NCI-H69 (cell line): ENCODE measurements around the gene QKI.

Source experiments
- DNase-seq: peaks from one replicate; lab custom pipeline; 2025; lab: John Stamatoyannopoulos, UW

The QKI gene

DNA sequence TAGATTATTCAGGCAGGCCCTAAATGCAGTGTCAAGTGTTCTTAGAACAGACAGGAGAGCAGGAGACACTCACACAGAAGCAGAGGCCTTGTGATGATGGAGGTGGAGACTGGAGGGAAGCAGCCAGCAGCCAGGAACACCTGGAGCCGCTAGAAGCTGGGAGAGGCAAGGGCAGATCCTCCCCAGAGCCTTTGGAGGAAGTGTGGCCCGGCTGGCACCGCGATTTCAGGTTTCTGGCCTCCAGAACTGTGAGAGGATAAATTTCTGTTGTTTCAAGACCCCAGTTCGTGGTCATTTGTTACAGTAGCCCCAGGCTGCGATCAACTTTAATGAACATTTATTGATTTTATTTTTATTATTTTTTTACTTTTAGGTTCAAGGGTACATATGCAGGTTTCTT lies 203.0 kb downstream of the QKI start:
- DNase-seq, result no peak

DNA sequence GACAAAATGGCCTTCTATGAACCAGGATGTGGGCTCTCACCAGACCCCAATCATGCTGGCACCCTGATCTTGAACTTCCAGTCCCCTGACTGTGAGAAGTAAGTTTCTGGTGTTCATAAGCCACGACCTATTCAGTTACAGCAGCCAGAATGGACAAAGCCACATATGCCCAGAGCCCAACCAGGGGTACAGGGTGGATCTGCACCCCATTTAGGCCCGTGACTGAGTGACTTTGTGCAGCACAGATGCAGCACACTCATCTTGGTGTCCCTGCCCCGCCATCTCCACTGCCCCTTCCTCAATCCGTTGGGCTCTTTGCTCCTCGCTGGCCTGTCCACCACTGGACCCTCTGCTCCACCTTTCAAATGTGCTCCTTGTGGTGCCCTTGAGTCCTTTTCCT lies 205.6 kb downstream of the QKI start:
- DNase-seq, result no peak

DNA sequence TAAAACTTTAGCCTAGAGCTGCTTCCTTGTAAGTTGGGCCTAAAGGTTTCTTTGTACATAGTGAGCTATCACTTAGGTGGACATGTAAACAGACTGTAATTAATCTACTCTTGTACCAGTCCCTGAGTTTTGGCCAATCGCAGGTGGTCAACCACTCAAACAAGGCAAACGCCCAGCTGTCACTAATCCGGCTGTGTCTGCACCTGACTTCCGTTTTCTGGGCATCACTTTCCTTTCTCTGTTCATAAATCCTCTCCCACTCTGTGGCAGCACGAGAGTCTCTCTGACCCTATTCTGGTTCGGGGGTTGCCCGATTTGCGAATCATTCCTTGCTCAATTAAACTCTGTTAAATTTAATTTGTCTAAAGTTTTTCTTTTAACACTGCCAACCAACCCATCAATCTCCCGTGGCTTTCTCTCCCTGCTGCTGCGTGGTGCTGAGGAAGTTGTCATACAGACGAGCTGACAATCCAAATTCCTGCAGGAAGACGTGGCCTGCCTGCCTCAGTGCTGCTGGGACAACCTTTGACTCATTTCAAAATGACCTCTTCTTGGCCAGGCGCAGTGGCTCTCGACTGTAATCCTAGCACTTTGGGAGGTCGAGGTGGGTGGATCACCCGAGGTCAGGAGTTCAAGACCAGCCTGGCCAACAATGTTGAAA lies 206.3 kb downstream of the QKI start:
- peak; percentile 47 for DNase-seq

DNA sequence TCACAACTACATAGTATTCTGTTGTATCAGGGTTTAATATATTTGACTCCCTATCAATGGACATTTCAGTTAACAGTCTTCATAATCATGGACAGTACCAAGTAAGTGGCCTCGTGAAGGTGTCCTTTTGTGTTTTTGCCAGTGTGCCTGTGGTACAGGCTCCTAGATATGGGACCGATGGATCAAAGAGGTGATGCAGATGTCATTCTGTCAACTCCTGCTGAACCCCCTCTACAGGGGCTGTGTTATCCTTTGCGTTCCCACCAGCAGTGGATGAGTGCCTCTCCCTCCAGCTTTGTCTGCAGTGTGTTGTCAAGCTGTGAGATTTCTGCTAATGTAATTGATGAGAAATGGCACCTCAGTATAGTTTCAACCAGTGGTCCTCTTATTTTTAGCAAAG lies 210.7 kb downstream of the QKI start:
- no peak for DNase-seq

DNA sequence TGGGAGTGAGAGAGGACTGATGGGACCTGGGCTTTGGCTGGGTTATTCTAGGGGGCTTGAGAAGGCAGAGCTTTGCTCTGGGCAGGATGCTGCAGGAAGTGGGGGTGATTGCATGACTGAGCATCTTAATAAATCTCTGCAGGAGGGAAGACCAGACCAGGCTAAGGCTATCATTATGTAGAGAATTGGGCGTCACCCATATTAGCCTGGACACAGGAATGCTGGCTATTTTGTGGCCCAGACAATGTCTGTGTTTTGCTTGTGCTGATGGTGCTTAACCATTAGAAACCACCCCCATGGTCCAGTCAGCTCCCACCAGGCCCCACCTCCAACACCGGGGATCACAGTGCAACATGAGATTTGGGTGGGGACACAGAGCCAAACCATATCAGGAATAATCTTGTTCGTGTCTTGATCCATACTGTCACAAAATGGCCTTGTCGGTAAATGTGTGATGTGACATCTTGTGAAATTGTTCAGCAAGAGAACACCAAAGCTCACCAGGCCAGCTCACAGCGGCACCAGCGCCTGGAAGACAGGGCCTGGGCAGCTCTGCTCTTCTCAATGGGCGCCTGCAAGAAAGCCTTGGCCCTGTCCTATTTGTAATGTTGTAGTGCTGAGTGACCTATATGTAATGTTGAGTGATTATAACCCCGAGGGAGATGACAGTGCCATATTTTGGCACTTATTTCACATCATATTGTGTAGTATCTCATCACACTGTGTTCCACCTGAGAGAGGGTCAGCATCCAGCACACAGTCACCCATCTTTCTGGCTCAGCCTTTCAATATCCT lies 211.8 kb downstream of the QKI start:
- DNase-seq, result peak; percentile 55

DNA sequence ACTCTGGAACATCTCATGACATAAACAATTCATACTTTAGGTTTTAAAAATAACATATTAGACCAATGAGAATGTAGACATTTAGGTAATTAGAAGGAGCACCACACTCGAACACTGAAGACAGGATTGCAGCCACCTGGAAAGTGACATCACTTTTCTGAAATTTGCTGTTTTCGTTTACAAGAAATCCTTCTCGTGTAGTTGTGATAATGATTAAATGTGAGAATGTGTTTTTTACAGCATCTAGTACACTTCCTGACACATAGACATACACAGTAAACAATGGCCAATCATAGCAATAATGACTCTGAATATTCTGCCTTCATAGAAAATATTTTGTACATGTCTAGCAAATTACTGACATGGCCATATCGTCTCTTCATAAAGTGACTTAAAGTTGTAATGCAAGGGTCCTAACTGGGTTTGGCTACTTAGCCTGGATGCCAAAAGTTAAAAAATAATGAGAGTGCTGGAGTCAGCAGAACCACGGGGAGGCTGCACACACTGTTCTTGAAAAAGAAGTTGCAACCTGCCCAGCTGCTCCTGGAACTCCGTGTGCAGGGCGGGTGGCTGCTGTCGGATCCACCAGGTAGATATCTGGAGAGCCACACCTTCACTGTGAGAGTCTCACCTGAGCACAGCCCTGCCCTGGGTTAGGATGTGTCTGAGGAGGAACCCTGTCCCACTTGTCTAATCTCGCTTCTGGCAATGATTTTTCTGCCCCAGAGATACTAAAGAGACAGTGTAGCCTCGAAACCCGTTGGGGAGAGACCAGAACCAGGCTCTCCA lies 212.9 kb downstream of the QKI start:
- DNase-seq, result no peak
